Small intestine (tissue), 7 donors: ENCODE data around the gene ZNF536. TPM values are rescaled to one million over a fixed set of nuclear protein-coding genes. Genes with fewer than 3 reads are reported as not detected.

Experiments used
- DNase-seq, 2 donors: peaks; one replicate each; pipeline versions ENCODE4 v3.0.0 to v3.0.0-alpha.2; 2013
- FAIRE-seq: peaks from 2 replicates; lab custom pipeline; 2012; peaks lifted over from hg19 to GRCh38; lab: Jason Lieb, UNC
- H3K27ac ChIP-seq, 3 donors: one replicate each; pipeline ENCODE4 v1.5.1; 2013; ENCODE audit warnings: low read length in 2 of 3, mild to moderate bottlenecking in 2 of 3, control low read depth in 1 of 3, inconsistent platforms in 1 of 3, low read depth in 1 of 3, moderate library complexity in 1 of 3
- H3K27me3 ChIP-seq, 3 donors: one replicate each; pipeline ENCODE4 v1.6.1; 2013; ENCODE audit warnings: low read length in 3 of 3, inconsistent platforms in 1 of 3; ENCODE audit not compliant: control insufficient read depth in 3 of 3, insufficient read depth in 3 of 3
- H3K36me3 ChIP-seq, 3 donors: one replicate each; pipeline ENCODE4 v1.6.1; 2013; ENCODE audit warnings: low read length in 3 of 3, inconsistent platforms in 1 of 3, low read depth in 1 of 3, mild to moderate bottlenecking in 1 of 3, moderate library complexity in 1 of 3; ENCODE audit not compliant: control insufficient read depth in 3 of 3, insufficient read depth in 2 of 3
- H3K4me1 ChIP-seq, 3 donors: one replicate each; pipeline ENCODE4 v1.6.1; 2013; ENCODE audit warnings: low read length in 2 of 3, inconsistent platforms in 1 of 3, low read depth in 1 of 3, mild to moderate bottlenecking in 1 of 3, moderate library complexity in 1 of 3; ENCODE audit not compliant: control insufficient read depth in 3 of 3, insufficient read depth in 2 of 3
- H3K4me3 ChIP-seq, 3 donors: one replicate each; pipeline ENCODE4 v1.5.1; 2013; ENCODE audit warnings: low read length in 3 of 3, control low read depth in 1 of 3, inconsistent platforms in 1 of 3, low read depth in 1 of 3, mild to moderate bottlenecking in 1 of 3, moderate library complexity in 1 of 3
- H3K9me3 ChIP-seq, 2 donors: one replicate each; pipeline ENCODE4 v1.6.1; 2013; ENCODE audit warnings: low read depth in 1 of 2, low read length in 1 of 2; ENCODE audit not compliant: control insufficient read depth in 2 of 2, insufficient read depth in 1 of 2
- WGBS, 3 donors: extraction: QIAGEN DNeasy Blood & Tissue Kit; methylation state at CpG; one replicate each; pipeline ENCODE4 v1.1.7; 2013; 5-methylcytosine and 5-hydroxymethylcytosine counted together
- polyA plus RNA-seq, 4 donors: library from polyadenylated mRNA; stranded (reverse) in 3 of 4; unstranded in 1 of 4; fragments of 200-250 nt in 3 of 4; fragments of 120-200 nt in 1 of 4; gene quantifications; one replicate each; pipeline versions ENCODE4 v1.2.1 to v1.2.3, GENCODE V29; 2013
- donor health status: healthy with polysubstance abuse.
- donor health status: control.
- donor health status: control.
- donor health status: Bipolar disorder and iron deficiency.
- donor health status: healthy.

ZNF536 gene
- polyA plus RNA-seq, 4 donors = 0.27 to 3.3 (median 0.98) TPM; not detected in 1

DNA sequence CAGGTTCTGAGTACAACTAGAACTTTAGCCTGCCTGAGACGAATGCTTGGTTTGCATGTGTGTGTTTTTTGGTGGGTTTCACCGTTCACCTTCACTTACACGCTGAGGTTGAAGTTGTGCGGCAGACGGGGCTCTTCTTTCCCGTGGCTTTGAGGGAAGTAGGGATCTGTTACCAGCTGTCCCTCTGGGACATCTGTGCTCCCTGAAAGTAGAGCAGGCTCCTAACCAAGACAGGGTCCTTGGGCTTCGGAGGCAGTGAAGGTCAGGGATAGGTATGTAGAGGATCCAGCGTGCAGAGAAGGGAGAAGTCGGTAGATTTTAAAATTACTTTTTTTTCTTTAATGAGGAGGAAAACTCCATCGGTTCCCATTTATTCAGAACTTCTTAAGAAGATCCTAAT, 48.7 kb downstream of the ZNF536 start:
- FAIRE-seq (no peak), DNase-seq (no peak)
- no peaks in the 10 kb centered on the region for H3K9me3 ChIP-seq
- 80 to 81% (median 80%) methylated on average over 10 of the region's 10 CpGs for WGBS, 3 donors
- H3K27me3 ChIP-seq = no peaks in the 10 kb centered on the region
- no peaks in the 10 kb centered on the region for H3K36me3 ChIP-seq
- H3K4me3 ChIP-seq = no peak overlapping the region
- no peaks in the 10 kb centered on the region for H3K4me1 ChIP-seq
- no peak overlapping the region for H3K27ac ChIP-seq

DNA sequence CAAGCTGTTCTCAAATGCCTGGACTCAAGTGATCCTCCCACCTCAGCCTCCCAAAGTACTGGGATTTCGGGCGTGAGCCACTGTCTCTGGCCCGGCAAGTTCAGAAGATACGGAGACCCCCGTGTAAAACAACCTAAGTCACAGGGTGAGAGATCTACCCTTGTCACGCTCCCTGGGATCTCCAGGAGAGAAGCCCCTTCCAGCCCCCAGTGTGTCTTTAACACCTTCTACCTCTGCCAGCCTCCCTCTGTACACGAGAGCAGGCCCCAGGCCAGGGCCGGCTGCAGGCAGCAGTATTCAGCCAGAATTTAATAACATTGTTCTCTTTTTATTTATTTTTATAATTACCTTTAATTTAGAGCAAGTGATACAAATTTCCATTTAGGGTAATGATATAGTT, 49.4 kb downstream of the ZNF536 start:
- 83 to 89% (median 85%) methylated on average over 8 of the region's 8 CpGs for WGBS, 3 donors
- no peaks in the 10 kb centered on the region for H3K4me1 ChIP-seq
- no peak for DNase-seq
- no peaks in the 10 kb centered on the region for H3K27me3 ChIP-seq
- H3K9me3 ChIP-seq = no peaks in the 10 kb centered on the region
- no peaks in the 10 kb centered on the region for H3K36me3 ChIP-seq
- H3K27ac ChIP-seq = no peak overlapping the region
- H3K4me3 ChIP-seq = no peak overlapping the region
- no peak for FAIRE-seq

DNA sequence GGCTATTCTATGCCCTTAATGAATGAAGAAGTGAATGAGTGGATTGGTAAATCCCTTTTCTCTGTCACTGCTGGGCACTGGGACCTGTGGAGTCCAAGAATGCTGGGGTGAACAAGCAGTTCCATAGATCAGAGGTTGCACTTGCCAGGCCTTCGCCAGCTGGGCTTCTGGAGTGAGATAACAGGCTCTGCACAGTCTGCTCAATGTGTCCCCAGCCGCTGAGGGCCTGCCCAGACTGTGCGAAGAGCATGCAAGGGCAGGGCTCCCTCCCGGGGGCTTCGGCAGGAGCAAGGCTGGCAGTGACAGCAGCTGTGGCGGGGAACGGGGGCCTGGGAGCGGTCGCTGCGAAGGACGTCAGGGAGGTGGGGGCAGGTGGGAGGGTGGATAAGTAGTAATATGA, 51.3 kb downstream of the ZNF536 start:
- Histone ChIP-seq H3K4me1 (no peaks in the 10 kb centered on the region), H3K36me3 (no peaks in the 10 kb centered on the region), H3K4me3 (no peak overlapping the region), H3K27ac (no peak overlapping the region), H3K9me3 (no peaks in the 10 kb centered on the region), H3K27me3 (no peaks in the 10 kb centered on the region)
- FAIRE-seq (no peak), DNase-seq (no peak)
- 69 to 80% (median 74%) methylated on average over 8 to 11 of the region's 11 CpGs for WGBS, 3 donors

DNA sequence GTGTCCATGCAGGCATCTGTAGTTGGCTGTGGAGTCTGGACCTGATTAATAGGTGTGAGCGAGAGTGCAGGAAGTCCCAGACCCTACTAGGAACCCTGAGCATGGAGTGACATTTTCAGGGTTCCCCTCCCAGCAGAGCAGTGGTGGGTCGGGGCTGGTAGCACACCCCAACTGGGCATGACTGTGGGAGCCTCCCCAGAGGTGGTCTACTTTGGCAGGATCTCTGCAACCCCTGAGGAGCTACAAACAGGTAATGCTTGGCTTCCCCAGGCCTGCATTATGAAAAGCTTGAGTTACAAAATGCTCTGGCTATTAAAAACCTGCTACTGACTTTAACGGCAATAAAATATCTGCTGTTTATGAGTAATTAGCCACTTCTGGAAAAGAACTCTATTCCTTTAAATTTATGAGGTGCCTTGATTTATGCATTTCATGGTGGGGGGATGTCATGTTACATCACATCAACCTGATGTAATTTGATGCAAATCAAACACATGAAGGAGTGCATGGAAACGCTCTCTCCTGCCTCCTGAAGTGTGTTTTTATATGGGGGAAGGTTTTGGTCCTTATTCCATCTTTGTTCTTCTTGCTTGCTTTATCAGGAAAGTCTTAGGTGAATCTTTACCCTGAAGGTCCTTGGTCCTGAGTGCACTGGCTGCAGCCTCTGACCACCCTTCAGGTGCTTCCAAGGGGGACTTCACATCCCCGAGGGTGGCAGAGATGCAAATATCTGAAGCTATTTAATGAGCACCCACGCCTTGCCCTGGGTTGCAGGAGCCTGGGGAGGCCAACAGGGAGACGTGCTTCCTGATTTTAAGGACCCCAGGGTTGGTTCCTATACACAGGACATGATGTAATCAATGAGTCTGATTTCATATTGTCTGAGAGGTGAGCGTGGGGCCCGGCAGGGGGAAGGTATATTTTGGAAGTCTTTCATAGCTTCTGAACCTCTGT, 54.0 kb downstream of the ZNF536 start:
- Histone ChIP-seq H3K27me3 (no peaks in the 10 kb centered on the region), H3K27ac (no peak overlapping the region), H3K36me3 (no peaks in the 10 kb centered on the region), H3K4me3 (no peak overlapping the region), H3K9me3 (no peaks in the 10 kb centered on the region), H3K4me1 (no peaks in the 10 kb centered on the region)
- FAIRE-seq = no peak
- no peak for DNase-seq
- 69 to 76% (median 72%) methylated on average over 9 of the region's 9 CpGs for WGBS, 3 donors

DNA sequence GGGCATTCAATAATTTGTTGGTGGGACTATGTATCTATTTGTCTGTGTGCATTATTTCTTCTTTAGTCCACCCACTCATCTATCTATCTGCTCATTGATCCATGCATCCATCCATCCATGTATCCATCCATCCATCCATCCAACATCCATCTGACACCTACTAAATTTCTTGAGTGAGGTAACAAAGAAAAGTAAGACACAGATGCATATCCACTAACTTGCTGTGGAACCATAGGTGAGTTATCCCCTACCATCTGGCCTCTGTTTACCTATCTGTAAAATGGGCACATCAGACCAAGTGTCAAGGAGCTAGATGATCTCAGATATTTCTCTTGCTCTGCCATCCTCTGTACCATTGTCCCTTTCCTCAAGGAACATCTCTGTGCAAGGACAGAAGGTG, 54.7 kb downstream of the ZNF536 start:
- H3K27me3 ChIP-seq = no peaks in the 10 kb centered on the region
- FAIRE-seq (no peak), DNase-seq (no peak)
- no peak overlapping the region for H3K27ac ChIP-seq
- no peaks in the 10 kb centered on the region for H3K9me3 ChIP-seq
- H3K4me3 ChIP-seq = no peak overlapping the region
- no peaks in the 10 kb centered on the region for H3K4me1 ChIP-seq
- H3K36me3 ChIP-seq = no peaks in the 10 kb centered on the region

DNA sequence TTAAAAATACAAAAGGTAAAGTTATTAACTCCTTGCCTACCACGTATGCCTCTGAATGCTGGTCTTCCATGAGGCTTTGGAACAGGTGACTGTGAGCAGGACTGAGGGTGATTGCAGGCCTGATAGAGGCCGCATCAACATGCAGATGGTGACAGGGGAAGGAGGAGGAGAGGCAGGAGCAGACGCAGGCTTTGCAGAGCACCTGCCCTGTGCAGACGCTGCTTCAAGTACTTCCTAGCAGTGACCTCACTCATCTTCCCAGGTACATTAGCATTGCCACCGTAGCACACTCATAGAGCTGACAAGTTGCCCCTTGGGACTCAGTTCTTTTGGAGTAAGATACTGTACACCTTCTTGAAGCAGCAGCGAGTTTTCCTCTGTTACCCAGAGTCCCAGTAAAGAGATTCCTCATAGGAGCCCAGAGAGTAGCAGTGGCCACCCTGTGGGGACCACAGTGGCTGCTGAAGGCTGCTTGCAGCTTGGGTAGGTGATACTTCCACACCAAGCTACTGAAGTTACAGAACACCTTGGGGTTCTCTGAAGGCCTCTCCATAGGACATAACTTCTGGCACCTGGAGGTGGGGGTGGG, 56.0 kb downstream of the ZNF536 start:
- Histone ChIP-seq H3K4me1 (no peaks in the 10 kb centered on the region), H3K4me3 (no peak overlapping the region), H3K36me3 (no peaks in the 10 kb centered on the region), H3K27me3 (no peaks in the 10 kb centered on the region), H3K27ac (no peak overlapping the region), H3K9me3 (no peaks in the 10 kb centered on the region)
- FAIRE-seq (no peak), DNase-seq (no peak)
- WGBS, 3 donors = 52 to 73% (median 58%) methylated on average over 6 of the region's 6 CpGs

DNA sequence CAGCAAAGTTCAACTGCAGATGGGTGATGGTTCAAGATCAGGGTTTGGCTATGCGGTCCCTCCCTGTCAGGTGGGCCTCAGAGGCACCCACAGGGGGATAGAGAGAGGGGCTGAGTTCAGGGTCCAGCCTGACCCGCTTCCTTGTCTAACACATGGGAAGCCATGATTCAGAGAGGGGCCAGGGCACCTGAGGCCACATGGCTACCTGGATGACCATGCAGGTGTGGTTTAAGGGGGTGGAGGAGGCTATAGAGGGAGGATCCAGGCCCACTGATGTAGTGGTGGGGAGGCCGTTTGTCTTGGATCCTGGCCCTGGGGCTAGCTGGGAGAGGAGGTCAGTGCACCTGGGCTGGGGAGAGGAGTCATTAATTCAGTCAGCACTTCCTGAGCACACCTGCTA, 56.7 kb downstream of the ZNF536 start:
- FAIRE-seq (no peak), DNase-seq (no peak)
- Histone ChIP-seq H3K36me3 (no peaks in the 10 kb centered on the region), H3K27me3 (no peaks in the 10 kb centered on the region), H3K9me3 (no peaks in the 10 kb centered on the region), H3K27ac (no peak overlapping the region), H3K4me3 (no peak overlapping the region), H3K4me1 (no peaks in the 10 kb centered on the region)
- 48 to 82% (median 70%) methylated on average over 3 of the region's 3 CpGs for WGBS, 3 donors

DNA sequence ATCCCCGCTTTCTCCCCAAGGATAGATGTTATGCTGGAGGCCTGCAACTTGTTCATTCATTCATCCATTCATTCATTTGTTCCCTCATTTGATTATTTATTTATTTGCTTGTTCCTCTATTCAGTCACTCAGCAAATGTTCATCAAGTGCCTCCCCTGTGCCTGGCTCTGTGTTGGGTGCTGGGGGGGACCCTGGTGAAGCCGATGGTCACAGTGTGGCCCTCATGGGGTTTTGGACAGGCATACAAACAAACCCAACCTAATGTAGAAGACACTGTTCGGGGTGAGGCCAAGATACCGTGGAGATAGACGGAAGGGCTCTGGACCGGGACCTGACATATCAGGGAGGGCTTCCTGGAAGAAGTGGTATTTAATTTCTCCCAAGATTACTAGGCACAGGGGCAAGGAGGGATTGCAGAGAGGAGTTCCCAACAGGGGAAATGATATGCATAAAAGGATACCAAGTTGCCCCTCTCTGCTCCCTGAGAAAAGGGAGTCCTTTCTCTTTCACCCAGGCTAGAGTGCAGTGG, 58.1 kb downstream of the ZNF536 start:
- WGBS, 3 donors = 89 to 95% (median 90%) methylated on average over 6 of the region's 6 CpGs
- Histone ChIP-seq H3K4me3 (no peak overlapping the region), H3K27me3 (no peaks in the 10 kb centered on the region), H3K4me1 (no peaks in the 10 kb centered on the region), H3K27ac (no peak overlapping the region), H3K9me3 (no peaks in the 10 kb centered on the region), H3K36me3 (no peaks in the 10 kb centered on the region)
- DNase-seq = no peak
- FAIRE-seq = no peak
